GM21367 (cell line): ENCODE measurements around the gene MAP3K8.
"Not testable (repeated sequence)": the region's sequence is repeated elsewhere in the genome, so short reads cannot be mapped to it uniquely, and the experiment has no call there.

Experiments
- ATAC-seq: cut with Tn5 transposase; IDR thresholded peaks from one replicate; pipeline ENCODE4 v1.9.1; 2021; ENCODE audit not compliant: unreplicated experiment

The MAP3K8 gene

DNA sequence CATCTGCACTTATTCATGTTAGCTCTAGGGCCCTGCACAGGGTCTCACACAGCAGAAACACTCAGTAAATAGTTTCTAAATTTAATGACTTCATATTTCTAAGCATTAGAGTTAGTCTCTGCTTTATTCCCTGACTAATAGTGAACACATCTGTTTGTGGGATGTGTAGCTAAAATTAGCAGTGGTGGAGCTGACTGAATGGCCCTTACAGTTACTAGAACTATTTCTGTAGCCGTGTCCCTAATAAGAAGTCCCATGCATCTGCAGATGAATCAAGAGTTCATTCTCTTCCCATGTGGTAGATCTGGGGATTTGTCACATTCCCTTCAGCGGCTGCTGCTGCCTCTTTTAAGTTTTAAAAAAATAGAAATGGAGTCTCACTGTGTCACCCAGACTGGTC, 11.7 kb downstream of the MAP3K8 start:
- ATAC-seq, result no peak

DNA sequence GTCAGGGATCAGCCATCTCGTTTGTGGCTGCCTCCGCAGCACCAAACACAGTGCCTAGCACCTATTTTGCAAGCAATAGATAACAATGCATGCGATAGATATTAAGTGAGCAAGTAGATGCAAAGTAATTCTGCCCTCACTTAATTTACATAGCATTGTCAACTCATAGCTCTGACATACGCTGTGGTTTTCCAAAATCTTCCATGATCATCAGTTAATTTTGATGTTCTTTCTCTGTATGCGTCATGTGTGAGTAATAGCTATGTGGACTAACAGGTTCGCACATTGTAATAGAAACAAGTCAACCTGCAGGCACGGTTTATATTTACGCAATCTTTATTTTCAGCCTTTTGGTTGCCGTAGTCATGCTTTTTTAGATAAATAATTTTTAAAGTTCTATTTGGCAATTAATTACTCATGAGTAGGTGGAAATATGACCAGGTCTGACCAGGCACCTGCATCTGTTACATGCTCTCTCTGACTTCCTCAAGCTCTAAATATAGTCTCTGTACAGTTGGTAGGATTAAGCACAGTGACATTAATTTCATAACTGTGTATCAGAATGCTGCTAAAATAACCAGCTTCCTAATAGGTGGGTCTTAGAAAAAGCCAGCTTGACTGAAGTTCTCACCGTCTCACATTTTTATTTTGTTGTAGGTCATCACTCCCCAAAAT, 13.3 kb downstream of the MAP3K8 start:
- no peak for ATAC-seq

DNA sequence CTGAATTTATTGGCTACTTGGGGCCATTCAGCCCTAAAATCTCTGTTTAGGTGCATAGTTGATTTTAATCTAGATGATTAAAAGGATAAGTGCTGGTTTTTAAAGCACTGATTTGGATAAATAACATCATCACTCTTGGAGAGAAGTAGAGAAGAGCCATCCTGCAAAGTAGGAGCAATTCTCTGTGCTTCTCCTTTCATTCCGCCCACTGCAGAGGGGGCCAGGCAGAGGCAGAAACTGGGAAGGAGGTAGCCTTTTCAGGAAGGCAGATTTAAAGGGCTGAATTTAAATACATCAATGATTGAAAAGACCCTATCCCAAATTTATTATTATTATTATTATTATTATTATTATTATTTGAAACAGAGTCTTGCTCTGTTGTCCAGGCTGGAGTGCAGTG, 14.1 kb downstream of the MAP3K8 start:
- ATAC-seq, result no peak

DNA sequence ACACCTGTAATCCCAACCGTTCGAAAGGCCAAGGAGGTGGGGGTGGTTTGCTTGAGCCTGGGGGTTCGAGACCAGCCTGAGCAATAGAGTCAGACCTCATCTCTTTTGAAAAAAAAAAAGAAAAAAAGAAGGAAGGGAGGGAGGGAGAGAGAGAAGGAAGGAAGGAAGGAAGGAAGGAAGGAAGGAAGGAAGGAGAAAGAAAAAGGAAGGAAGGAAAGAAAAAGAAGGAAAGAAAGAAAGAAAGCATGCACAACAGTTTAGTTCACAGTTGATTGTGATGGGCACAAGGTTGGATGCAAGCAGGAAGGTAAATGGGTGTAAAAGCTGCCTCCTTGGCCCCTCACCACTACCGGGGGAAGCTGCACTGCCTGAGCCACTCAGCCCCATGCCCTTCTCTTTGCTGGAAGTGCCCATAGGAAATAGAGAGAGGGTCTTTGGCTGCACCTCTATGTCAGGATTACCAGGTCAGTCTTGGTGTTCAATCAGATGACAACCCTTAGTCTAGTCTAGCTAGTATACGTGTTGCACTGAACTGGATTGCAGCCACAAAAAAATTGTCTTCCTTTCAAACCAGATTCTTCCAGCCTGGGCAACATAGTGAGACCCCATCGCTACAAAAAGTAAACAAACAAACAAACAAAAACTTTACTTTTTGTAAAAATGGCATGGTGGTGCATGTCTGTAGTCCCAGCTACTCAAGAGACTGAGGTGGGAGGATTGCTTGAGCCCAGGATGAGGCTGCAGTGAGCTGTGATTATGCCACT, 20.0 kb downstream of the MAP3K8 start:
- no peak for ATAC-seq

DNA sequence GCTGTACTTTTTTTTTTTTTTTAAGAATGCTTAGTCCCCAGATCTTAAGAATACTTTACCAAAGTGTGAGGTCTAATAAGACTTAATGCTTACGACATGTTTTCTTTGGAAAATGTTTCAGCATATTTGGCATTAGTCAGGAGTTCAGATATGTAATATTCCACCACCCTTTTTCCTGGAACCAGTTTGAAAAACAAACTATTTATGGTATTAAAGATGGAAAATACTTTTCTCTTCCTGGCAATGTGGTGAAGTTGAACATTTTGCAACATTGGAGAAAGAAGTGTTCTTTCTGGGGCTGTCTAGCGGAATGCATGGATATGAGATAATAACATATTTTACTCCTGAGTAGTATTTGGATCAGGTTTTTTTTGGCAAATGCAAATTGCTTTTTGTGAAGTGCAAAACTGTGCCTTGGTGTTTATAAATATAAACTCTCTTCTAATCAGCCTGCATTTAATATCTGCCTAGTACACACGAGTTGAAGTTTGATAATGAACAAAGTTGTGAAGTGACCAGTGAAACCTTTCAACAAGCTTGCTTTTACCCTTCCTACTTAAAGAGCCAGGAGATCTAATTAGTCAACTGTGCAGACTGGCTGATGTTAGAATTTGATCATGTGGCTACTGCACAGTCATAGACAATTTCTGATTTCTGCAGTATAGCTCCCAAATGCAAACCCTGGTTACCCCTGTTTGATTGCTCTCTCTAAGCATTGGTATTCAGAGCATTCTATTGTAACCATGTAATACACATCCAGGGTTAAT, 20.9 kb downstream of the MAP3K8 start:
- no peak for ATAC-seq

DNA sequence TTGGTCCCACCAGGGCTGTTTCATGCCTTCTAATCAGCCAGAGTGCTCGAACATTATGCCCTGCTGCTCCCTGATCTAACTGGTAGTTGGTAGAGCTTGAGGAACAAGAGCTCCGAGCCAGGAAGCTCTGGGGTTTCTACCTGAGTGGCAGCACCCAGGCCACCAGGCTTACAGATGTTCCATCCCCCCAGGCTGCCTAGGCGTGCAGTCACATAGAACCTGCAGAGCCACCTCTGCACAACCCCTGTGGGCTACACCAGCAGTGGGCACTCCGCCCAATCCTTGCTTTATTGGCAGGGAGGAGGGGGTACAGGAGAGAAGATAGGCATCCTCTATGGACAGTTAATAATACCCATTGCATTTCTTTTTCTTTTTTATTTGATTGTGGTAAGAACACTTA, 21.8 kb downstream of the MAP3K8 start:
- ATAC-seq, result peak; percentile 63

DNA sequence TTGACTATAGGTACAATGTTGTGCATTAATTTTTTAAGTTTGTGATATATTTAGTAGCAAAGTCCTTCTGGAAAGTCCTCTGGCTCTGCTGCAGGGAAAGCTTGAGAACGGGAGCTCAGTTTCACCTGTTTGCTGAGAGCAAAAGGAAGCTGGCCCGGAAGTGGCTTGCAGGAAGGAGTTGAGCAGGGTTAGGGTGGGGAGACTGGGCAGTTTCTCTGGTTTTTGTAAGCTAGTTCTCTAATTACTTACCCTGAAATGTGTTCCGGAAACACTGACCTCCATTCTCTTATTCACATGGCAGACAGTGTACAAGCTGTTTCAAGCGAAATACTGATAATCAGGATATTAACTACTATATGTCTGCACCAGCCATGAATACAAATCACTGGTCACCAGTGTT, 22.3 kb downstream of the MAP3K8 start:
- ATAC-seq, result peak; percentile 61

DNA sequence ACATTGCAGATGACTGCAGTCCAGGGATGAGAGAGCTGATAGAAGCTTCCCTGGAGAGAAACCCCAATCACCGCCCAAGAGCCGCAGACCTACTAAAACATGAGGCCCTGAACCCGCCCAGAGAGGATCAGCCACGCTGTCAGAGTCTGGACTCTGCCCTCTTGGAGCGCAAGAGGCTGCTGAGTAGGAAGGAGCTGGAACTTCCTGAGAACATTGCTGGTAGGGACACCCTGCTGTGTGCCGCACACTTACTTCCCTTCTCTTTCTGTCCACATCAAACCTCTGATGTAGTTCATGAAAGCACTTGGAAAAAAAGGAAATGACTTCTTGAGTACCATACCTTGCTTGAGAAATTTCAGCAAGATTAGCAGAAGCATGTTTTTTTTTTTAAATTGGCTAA, 25.3 kb downstream of the MAP3K8 start:
- ATAC-seq, result no peak

DNA sequence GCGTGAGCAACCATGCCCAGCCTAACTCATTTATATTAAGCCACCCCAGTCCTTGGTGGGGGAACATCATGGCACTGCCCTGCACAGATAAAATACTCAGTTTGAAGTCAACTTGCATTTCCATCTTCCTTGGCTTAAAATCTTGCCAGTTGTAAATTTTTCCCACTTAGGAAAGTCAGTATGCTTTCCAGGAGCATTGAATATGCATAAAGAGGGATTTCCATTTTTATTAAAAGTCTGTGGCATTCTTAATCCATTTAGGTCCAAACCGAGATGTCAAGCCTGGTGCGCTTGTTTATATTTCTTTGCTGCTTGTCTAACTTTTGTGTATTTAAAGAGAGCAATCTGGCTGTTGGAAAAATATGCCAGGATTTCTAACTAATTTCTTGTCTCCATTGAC, 26.1 kb downstream of the MAP3K8 start:
- ATAC-seq, result no peak

DNA sequence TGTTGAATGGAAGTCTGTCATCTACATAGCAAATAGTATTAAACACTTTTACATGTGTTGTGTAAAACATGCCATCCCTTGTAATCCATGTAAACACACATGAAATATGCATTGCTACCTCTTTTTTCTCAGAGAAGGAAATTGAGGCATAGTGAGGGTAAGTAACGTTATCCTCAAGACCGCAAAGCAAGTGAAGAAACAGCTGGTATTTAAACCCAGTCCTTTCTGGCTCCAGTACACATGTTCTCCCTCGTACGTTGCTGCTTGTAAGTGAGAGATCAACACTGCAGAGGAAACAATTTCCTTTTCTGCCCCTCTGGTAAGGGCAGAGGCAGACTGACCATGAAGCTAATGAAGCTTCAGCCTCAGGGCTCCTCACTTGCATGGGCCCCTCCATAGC, 28.5 kb downstream of the MAP3K8 start:
- ATAC-seq, result no peak

DNA sequence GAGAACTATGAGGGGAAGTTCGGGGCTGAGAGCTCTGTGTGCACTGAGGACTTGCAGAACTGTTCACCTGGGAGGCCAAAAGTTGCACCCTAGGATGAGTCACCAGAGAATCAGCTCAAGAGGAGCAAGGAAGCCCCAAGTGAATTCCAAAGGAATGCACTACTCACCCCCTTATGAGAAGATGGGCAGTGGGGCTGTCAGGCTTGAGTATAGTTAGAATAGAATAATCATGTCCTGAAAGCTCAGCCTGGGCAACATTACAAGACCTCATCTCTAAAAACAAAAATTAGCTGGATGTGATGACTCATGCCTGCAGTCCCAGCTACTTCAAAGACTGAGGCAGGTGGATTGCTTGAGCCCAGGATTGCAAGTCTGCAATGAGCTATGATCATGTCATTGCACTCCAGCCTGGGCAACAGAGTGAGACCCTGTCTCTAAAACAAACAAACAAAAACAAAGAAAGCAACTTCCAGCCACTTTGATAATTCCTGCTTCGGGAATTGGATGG, 30.0 kb downstream of the MAP3K8 start:
- ATAC-seq, result no peak

DNA sequence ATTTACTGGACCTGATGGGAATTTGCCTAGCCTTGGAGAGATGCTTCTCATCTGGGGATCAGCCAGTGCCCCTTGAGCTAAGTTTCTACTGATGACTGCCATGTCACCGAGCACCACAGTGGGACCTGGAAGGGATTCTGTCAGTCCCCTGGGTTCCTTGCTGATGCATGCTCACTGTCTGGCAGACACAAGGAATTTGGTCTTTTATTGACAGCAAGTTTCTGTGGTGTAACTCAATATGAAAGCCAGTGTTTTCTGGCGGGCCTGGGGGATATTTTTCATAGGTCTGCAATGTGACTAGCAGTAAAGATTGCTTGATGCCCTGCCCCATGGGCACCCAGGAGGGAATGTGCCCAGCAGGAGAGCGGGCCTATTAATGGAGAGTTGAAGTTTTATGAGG, 30.7 kb downstream of the MAP3K8 start:
- ATAC-seq, result no peak

DNA sequence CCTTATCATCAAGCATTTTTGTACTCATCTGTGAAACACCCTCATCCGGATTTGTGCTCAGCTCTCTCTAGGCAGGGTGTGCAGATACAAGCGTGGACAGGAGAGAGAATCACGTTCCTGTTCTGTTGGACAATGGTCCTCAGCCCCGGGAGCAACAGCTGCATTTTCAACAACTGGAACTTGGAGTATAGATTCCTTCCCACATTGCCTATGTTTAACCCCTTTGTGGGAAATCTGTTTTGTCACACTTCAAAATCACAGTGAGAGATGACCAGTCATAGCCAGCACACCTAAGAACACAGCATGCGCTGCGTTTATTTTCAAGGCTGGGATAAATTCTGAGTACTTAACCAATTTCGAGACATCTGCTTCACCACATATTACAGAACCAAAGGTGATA, 32.5 kb downstream of the MAP3K8 start:
- ATAC-seq, result no peak

DNA sequence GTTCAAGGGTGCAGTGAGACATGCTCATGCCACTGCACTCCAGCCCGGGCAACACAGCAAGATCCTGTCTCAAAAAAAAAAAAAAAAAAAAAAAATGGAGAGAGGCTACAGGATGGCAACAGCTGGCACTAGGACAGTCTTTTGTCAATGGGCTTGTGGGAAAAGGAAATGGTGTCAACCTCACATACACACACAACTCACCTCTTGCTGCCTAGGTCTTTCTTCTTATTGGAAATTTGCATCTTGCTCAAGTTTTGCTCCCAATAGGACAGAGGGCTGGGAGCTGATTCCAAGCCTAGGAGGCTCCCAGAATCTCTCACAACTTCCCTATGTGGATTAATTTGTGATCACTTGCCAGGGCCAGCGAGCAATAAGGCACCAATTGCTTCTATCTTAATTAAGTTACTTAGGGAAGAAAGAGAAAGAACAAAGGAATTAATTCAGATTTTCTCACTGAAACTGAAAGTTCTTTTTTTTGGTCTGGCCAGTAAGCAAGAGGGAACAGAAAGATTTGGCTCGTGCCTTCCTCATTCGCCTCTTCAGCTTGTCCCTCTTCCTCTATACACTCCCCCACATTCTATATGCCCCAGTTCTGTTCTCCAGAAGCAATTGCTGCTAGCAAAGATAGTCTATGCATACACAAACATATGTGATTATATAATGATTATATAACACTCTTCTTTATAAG, 33.8 kb downstream of the MAP3K8 start:
- ATAC-seq, result no peak

DNA sequence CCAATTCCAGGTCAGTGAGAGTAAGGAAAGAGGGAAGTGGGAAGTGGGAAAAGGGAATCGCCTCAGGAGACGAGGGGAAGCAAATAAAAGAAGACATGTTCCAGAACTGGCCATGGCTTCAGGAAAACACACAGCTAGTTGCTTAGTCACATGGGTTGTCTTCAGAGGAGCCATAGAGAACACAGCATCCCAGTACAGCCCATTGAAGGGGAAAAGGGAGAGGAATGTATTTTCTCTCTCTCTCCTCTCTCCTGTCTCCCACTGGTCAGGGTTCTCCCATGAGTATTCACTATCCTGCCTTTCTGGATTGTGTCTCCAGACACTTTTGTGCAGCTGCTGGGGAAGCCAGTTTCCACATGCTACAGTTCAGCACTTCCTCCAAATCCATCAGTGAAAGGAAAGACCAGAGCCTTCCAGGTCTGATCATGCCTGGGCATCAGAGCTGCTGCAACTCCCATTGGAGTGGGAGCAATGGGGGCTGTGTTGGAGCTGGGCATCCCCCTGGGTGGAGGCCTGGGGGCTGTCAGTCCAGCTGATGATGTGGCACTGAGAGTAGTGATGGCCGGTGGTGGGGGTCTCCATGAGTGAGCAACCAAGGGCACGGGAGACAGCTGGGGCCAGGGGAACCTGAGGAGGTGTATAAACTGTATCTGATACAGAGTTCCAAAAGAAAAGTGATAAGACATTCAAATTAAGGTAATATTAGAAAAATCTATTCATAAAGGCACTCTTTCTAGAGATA, 38.6 kb downstream of the MAP3K8 start:
- no peak for ATAC-seq

DNA sequence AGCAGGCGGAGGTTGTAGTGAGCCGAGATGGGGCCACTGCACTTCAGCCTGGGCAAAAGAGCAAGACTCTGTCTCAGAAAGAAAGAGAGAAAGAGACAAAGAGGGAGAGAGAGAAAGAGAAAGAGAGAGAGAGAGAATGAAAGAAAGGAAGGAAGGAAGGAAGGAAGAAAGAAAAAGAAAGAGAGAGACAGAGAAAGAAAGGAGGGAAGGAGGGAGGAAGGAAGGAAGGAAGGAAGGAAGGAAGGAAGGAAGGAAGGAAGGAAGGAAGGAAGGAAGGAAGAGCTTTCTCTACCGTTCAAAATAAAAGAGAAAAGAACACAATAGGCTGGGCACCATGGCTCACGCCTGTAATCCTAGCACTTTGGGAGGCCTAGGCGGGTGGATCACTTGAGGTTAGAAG, 41.5 kb downstream of the MAP3K8 start:
- ATAC-seq, result not testable (repeated sequence)

DNA sequence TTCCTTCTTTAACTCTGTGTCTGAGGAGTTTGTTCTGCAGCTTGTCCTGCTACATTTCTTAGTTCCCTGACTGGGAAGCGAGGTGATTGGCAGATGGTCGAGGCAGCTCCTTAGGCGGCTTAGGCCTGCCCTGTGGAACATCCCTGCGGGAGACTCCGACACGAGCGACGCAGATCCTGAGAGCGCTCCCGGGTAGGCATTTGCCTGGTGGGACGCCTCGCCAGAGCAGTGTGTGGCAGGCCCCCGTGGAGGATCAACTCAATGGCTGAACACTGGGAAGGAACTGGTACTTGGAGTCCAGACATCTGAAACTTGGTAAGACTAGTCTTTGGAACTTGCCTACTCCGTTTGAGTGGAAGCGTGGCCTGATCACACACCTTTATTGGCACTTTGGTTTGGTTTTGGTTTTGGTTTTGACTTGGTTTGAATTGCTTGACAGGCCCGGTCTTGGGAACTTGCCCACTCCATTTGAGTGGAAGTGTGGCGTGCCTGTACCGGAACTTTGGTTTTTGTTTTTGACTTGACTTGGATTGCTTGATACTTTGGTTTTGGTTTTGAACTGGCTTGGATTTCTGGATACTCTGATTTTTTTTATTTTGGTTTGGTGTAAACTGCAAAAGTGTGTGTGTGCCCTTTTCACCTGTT, 42.6 kb downstream of the MAP3K8 start:
- no peak for ATAC-seq

DNA sequence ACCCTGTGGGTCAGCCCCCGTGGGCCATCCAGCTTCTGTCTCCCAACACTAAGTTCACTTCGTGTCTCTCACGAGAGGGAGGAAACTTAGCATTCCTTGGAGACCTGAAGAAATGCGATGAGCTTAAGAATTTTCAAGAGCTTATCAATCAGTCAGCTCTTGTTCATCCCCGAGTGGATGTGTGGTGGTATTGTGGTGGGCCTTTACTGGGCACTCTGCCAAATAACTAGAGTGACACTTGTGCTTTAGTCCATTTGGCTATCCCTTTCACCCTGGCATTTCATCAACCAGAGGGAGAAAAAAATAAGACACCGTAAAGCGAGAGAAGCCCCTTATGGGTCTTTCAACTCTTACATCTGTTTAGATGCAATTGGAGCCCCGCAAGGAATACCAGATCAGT, 45.5 kb downstream of the MAP3K8 start:
- ATAC-seq, result not testable (repeated sequence)

DNA sequence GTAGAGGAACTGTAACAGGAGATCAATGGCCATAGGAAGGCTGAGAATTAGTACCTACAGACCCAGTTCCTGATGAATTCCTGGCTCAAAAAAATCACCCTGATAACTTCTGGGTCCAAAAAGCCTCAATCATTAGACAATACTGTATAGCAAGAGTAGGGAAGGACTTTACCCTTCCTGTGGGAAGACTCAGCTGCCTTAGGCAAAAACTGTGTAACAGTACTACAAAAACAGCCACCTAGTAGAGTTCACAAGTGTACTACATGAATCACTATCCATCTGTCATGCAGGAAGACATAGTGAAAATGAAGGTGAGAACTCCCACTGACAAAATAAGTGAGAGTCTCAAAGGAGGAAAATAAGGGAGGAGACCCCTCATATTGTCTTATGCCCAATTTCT, 47.6 kb downstream of the MAP3K8 start:
- ATAC-seq, result no peak

DNA sequence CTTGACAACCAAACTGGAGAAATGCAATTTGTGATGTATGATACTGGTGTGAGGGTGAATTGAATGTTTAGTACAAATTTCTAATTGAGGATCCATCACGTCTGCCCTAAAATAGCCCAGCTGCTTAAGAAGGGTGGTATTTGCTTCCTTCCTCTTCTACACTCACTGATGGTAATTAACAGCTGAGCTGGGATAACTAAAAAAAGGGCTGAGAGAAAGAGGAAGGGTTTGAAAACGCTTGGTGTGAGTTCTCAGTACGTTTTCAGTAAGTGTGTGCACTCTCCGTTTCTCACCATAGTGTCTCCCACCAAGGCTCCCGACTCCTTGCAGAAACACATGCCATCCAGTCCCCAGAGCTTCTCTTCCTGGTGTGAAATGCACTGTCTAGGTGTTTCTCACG, 54.3 kb downstream of the MAP3K8 start:
- ATAC-seq, result no peak
